CD4-positive, alpha-beta T cell treated with Interleukin-21 for 1 hour (primary cell): ENCODE results near the gene DUSP28.
A peak's percentile ranks its signal among the peaks of the same experiment; 100 is the strongest.

Experiments
- DNase-seq: peaks from one replicate; pipeline ENCODE4 v3.0.0-alpha.2; 2020

DUSP28 gene

GRCh38 chr2:240588006-240588655 is 28.0 kb downstream of the DUSP28 start:
- no peak for DNase-seq

GRCh38 chr2:240588669-240589068 is 28.5 kb downstream of the DUSP28 start:
- no peak for DNase-seq

DNA sequence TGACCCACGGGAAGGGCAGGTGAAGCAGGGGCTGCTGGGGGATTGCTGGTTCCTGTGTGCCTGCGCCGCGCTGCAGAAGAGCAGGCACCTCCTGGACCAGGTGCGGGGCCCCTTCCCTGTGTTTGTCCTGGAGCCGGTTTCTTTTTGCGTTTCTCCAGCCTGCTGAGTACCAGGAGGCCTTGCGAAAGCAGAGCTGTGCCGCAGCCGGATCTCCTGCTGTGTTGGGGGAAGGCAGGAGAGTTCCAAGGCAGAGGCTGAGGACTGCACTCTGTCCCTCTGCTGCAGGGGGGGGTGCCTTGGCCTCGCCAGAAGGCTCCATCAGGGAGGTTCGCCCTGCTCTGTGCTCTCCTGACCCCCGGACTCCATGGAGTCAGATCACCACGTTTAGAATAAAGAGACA is 29.2 kb downstream of the DUSP28 start:
- DNase-seq: no peak

GRCh38 chr2:240589850-240590525 is 29.8 kb downstream of the DUSP28 start:
- DNase-seq: no peak

DNA sequence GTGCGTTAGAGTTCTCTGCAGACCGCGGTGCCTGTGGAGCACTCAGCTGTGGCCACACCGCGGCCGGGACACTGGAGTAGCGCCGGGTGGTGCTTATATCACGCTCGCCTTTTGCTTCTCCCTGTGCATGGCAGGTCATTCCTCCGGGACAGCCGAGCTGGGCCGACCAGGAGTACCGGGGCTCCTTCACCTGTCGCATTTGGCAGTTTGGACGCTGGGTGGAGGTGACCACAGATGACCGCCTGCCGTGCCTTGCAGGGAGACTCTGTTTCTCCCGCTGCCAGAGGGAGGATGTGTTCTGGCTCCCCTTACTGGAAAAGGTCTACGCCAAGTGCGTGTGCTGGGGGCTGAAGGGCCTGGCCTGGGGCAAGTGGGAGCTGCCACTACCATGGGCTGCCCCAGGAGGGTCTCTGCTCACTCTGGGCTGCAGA is 30.5 kb downstream of the DUSP28 start:
- no peak for DNase-seq

GRCh38 chr2:240591226-240591625 is 31.1 kb downstream of the DUSP28 start:
- no peak for DNase-seq

DNA sequence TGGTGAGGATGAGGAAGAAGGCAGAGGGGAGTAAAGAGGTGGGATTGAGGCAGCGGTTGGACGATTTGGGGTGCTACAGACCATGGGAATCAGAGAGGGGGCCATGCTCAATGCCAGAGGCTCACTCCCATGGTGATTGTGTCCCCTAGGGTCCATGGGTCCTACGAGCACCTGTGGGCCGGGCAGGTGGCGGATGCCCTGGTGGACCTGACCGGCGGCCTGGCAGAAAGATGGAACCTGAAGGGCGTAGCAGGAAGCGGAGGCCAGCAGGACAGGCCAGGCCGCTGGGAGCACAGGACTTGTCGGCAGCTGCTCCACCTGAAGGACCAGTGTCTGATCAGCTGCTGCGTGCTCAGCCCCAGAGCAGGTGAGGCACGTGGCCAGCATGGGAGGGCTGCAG is 31.6 kb downstream of the DUSP28 start:
- no peak for DNase-seq

DNA sequence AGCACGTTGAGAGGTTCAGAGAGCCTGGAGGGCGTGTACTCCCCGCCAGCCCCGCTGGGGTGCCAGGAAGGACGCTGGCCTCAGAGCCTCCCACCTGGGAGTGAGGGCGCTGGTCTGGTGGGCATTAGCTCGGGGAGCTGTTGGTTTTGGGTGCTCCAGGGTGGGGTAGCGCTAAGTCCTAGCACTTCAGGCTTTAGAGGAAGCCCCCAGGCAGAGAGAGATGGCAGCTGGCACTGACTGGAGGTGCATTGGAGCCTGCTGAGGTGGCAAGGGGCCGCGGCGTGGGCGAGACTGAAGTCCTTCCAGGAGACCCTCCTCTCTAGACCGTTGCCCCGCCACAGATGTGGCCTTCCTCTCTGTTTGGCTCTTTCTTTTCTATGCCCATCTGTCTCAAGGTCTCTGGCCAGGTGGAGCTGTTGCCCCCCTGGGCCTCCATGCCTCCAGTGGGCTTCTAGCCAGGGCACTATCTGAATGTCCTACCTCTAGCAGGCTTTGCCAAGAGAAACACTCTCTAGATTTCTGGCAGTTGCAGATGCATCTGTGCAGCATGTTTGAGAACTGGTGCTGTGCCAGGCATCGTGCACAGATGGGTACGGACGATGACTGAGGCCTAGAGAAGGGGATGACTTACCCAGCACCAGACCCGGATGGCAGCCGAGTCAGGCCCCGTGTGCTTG is 33.0 kb downstream of the DUSP28 start:
- no peak for DNase-seq

DNA sequence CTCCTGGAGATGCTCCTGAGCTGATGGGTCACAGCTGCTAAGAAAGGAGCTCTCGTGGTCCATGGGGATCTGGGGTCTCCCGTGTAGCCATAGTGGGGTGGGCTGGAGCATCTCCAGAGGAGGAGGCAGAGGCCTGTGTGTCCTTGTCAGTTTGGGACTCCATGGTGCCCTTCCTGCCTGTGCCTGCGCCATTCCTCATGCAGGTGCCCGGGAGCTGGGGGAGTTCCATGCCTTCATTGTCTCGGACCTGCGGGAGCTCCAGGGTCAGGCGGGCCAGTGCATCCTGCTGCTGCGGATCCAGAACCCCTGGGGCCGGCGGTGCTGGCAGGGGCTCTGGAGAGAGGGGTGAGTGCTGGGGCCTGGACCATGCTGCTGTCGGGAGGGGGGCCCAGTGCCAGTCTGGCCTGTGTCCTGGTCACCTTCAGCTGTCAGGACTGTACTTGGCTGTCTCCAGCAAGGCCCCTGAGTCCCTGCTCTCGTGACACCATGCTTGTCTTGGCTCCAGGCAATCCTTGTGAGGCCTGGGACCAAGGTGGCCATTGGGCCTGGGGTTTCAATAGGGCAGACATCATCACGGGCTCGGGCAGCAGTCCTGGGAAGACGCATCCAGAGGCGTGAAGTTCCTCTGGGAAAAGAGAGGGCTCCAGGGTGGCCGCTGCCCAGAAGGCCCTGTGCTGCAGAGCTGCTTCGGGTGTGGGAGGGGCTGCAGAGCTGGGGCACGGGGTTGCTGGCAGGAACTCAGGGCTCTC is 33.7 kb downstream of the DUSP28 start:
- no peak for DNase-seq

DNA sequence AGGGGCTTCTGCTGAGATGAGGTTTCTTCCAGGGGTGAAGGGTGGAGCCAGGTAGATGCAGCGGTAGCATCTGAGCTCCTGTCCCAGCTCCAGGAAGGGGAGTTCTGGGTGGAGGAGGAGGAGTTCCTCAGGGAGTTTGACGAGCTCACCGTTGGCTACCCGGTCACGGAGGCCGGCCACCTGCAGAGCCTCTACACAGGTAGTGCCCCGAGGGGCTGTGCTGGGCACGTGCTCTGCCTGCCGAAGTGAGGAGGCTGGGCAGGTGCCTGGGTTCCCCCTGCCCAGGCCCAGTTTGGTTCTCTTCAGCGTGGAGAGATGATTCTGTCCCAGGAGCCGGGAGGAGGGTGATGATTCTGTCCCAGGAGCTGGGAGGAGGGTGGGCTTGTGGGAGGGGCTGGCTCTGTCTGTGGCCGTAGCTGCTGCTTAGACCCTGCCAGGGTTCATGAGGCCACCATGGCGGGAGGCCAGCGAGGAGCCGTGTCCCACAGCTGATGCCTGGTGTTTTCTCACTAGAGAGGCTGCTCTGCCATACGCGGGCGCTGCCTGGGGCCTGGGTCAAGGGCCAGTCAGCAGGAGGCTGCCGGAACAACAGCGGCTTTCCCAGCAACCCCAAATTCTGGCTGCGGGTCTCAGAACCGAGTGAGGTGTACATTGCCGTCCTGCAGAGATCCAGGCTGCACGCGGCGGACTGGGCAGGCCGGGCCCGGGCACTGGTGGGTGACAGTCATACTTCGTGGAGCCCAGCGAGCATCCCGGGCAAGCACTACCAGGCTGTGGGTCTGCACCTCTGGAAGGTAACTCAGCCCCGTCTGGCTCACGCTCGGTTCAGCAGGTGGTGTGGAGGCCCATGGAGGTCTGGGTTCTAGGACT is 34.6 kb downstream of the DUSP28 start:
- DNase-seq: no peak

- peak; percentile 44 for DNase-seq
These were observed 35.4 kb downstream of the DUSP28 start for GRCh38 chr2:240595381-240596079.

- DNase-seq: no peak
These were observed 35.9 kb downstream of the DUSP28 start for GRCh38 chr2:240596080-240596460.

GRCh38 chr2:240596491-240596931 is 36.4 kb downstream of the DUSP28 start:
- DNase-seq: no peak

- no peak for DNase-seq
These were observed 36.9 kb downstream of the DUSP28 start for GRCh38 chr2:240597054-240597418.

DNA sequence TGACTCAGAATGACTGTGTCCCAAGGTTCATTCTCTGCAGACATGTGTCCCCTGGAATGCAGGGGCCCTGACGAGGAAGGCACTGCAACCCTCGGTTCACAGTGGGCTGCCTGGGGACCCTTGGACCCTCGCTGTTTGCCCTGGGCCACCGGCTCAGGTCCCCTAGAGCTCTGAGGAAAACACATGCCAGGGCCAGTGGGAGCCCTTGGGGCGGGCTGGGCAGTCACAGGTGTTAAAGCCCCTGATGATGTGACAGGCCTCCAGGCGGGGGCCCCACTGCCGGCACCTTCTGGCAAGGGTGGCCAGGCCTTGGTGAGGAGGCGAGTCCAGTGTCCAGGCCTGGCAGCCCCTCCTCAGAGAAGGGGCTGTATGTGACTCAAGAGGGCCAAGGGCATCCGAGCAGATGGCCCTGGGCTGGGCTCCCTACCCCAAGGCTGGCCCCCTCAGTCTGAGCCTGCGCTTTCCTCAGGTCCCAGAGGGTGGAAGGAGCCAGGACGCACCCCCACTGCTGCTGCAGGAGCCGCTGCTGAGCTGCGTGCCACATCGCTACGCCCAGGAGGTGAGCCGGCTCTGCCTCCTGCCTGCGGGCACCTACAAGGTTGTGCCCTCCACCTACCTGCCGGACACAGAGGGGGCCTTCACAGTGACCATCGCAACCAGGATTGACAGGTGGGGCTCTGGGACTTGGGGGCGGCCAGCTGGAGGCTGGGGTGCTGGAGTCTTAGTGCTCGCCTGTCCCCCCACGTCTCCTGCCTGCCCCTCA is 37.4 kb downstream of the DUSP28 start:
- DNase-seq: no peak

DNA sequence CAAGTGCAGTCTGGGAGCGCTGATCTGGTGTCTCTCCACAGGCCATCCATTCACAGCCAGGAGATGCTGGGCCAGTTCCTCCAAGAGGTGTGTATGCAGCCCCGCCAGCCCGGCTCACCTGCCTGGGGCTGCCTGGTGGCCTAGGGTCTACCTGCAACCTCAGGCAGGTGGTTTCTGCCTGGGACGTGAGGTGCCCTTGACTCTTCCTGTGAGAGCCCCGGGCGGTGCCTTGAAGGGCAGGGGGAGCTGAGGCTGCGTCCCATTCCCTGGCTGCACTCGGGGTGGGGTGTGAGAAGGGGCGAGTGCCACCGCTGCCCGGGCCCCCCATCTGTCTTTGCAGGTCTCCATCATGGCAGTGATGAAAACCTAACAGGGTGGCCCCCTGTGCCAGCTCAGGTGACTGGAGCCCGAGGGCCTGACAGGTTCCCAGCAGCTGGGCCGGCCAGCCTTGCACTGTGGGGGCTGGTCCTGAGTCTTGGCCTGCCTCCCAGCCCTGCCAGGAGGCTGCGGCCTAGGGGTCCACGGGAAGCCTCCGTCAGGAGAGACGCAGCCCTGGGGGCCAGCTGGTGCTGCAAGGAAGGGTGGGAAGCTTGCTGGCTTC is 38.3 kb downstream of the DUSP28 start:
- no peak for DNase-seq

- no peak for DNase-seq
These were observed 39.0 kb downstream of the DUSP28 start for GRCh38 chr2:240599141-240599583.

DNA sequence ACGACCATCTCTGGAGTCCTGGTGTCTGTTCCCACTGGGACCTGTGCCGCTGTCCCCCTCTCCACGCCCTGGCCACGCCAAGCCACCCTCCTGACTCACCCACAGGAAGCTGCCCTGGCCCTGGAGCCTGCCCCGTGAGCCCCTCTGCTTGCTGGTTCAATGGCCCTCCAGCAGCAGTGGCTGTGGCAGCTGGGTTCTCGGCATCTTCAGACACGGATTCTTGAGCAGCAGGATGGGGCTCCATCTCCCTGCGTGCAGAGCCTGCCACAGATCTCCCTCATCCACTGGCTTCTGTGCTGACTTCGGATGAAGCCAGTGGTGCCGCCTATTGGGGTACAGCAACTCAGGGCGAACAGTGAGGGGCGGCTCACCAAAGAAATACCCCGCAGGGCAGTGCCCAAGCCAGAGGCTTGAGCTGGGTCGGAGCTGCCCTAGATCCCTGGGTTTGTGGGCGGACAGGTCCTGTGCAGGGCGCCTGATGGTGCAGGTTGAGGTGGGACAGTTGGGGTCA is 40.3 kb downstream of the DUSP28 start:
- no peak for DNase-seq

- DNase-seq: no peak
These were observed 41.1 kb downstream of the DUSP28 start for GRCh38 chr2:240601061-240601830.

DNA sequence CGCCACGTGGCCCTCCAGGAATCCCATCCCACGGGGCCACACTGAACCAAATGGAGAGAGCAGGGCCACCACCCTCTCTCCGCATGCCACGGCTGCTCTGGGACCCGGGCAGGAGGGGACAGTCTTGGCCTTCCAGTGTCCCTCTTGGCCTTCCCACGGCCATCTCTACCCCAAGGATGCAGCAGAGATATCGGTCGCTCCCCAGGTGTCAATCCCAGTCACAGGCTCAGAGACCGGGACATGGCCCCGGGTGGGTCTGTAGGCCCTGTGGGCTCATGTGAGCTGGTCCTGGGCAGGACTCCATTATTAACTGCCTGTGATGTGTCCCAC is 41.6 kb downstream of the DUSP28 start:
- no peak for DNase-seq
